Smooth muscle cell (in vitro differentiated cells): ENCODE measurements around the gene CCNT1. TPM values are rescaled to one million over a fixed set of nuclear protein-coding genes. Genes with fewer than 3 reads are reported as not detected.

Experiments used
- DNase-seq: peaks from one replicate; lab custom pipeline; 2025; ENCODE audit not compliant: unreplicated experiment; lab: John Stamatoyannopoulos, UW
- H2AFZ ChIP-seq: fragments of 200-600 bp; sonication (generic); 2 replicates; pipeline ENCODE4 v1.6.0; 2016; ENCODE audit warnings: antibody characterized with exemption, low read depth, mild to moderate bottlenecking
- H3F3A ChIP-seq: fragments of 200-600 bp; sonication (generic); 2 replicates; pipeline ENCODE4 v1.6.0; 2017; ENCODE audit warnings: antibody characterized with exemption, low read depth
- H3K27ac ChIP-seq: fragments of 200-600 bp; sonication (generic); 2 replicates; pipeline ENCODE4 v1.5.1; 2016; ENCODE audit warnings: low read depth, mild to moderate bottlenecking
- H3K27me3 ChIP-seq: fragments of 200-600 bp; sonication (generic); 2 replicates; pipeline ENCODE4 v1.6.1; 2016; ENCODE audit warnings: low read depth, mild to moderate bottlenecking
- H3K36me3 ChIP-seq: fragments of 200-600 bp; sonication (generic); 2 replicates; pipeline ENCODE4 v1.5.1; 2016; ENCODE audit warnings: low read depth
- H3K4me1 ChIP-seq: fragments of 200-600 bp; sonication (generic); 2 replicates; pipeline ENCODE4 v1.5.1; 2016; ENCODE audit warnings: low read depth
- H3K4me2 ChIP-seq: fragments of 200-600 bp; sonication (generic); 2 replicates; pipeline ENCODE4 v1.6.0; 2016; ENCODE audit warnings: mild to moderate bottlenecking
- H3K4me3 ChIP-seq: fragments of 200-600 bp; sonication (generic); 2 replicates; pipeline ENCODE4 v1.5.1; 2016; ENCODE audit warnings: mild to moderate bottlenecking
- H3K79me2 ChIP-seq: fragments of 200-600 bp; sonication (generic); 2 replicates; pipeline ENCODE4 v1.6.0; 2016; ENCODE audit warnings: low read depth, mild to moderate bottlenecking
- H3K9ac ChIP-seq: fragments of 200-600 bp; sonication (generic); 2 replicates; pipeline ENCODE4 v1.6.0; 2016; ENCODE audit warnings: low read depth
- H3K9me3 ChIP-seq: fragments of 200-600 bp; sonication (generic); replicated peaks from 2 replicates; pipeline ENCODE4 v1.5.1; 2016; ENCODE audit warnings: low read depth
- H4K20me1 ChIP-seq: fragments of 200-600 bp; sonication (generic); 2 replicates; pipeline ENCODE4 v1.6.0; 2016; ENCODE audit warnings: low read depth
- CTCF ChIP-seq: fragments of 200-600 bp; sonication (generic); IDR thresholded peaks from 2 replicates; pipeline ENCODE4 v1.5.1; 2017; ENCODE audit warnings: borderline replicate concordance, mild to moderate bottlenecking, antibody characterized with exemption; ENCODE audit not compliant: insufficient read depth, poor library complexity, severe bottlenecking
- WGBS: methylation state at CpG from one replicate; pipeline ENCODE4 v1.1.7; 2016; ENCODE audit warnings: low lambda C conversion rate; 5-methylcytosine and 5-hydroxymethylcytosine counted together
- polyA plus RNA-seq: library from polyadenylated mRNA; unstranded; fragments of >200 nt; fragmentation: Nextera tagmentation; extraction: Ambion mirVana; gene quantifications from 2 replicates; pipeline ENCODE4 v1.2.1, GENCODE V29; 2016
- total RNA-seq: library from RNA; depleted of rRNA; stranded (reverse); fragments of >200 nt; gene quantifications from 2 replicates; pipeline ENCODE4 v1.2.3, GENCODE V29; 2014

CCNT1 gene
- 38.4 and 39.7 TPM in 2 replicates for total RNA-seq
- polyA plus RNA-seq = 7.5 and 8.6 TPM in 2 replicates

DNA sequence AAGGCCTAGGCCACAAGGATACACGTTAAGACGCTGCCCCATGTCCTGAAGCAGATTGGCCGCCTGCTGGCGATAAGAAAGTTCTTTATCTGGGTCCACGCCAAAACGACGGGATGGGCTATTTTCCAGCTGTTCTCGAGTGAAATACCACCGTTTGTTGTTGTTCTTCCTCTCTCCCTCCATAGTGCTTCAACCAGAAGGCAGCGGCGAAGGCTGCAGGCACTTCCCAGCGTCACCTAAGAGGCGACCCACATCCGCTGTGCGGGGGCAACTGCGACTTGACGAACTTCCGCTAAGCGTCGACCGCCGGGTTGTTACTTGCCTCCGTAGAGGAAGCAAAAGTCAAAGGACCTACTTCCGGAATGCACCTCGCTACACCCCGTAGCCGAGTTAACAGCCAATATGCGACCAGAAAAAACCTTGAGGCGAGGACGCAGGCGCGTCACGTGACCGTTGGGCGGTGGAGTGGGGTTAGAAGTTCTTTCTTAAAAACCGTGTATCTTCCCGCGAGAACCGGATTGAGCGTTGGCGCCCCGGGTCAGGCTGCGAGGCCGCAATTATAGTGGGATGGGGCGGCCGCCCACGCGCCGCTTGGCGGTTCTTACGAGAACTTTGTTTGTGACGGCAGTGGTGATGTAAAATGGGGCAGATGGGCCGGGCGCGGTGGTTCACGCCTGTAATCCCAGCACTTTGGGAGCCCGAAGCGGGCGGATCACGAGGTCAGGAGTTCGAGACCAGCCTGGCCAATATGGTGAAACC is at the start of gene CCNT1:
Gene CCNT1 (minus strand): TSS at position 215 of the 759 bp plus-strand sequence. CDS start 32 bp downstream, at position 183.
- under 1% methylated on average over 61 of the region's 61 CpGs for WGBS

DNA sequence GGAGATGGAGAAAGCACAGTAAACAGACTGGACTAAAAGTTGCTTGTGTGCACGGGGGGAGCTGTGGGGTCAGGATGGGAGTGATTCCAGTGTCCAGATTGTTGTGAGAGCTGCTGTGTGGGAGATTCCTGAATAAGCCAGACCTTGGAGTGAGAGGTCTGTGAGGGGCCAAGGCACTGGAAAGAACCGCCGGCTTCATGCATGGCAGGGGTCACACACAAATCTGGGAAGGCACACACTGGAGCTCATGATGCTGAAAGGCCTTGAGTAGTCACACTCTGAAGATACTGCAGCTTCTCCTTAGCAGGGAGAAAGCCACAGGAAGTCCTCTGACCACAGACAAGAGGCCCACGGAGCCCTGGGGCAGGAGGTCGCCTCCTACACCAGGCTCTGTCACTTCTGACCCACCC is 49.3 kb upstream of the CCNT1 start:
- Histone ChIP-seq H3K9ac (no peak overlapping the region), H3K4me2 (peak overlapping the region; percentile 51), H3K79me2 (no peaks in the 10 kb centered on the region), H2AFZ (no peak overlapping the region), H3K4me3 (no peak overlapping the region), H3K36me3 (no peaks in the 10 kb centered on the region), H3K9me3 (no peaks in the 10 kb centered on the region), H3F3A (no peaks in the 10 kb centered on the region), H3K27ac (peak overlapping the region; percentile 16), H3K27me3 (no peaks in the 10 kb centered on the region), H4K20me1 (no peaks in the 10 kb centered on the region), H3K4me1 (peaks cover 12% of the 10 kb centered on the region)
- 47% methylated on average over 5 of the region's 5 CpGs for WGBS
- no peak for DNase-seq
- TF ChIP-seq CTCF = no peak

More for the DNA sequence above, at the start of gene CCNT1:
- no peaks in the 10 kb centered on the region for H3F3A ChIP-seq
- H3K4me1 ChIP-seq = peaks cover 22% of the 10 kb centered on the region
- peak; percentile 96 for DNase-seq
- H3K27ac ChIP-seq = peak within 1 kb of the TSS; percentile 97
- H3K4me3 ChIP-seq = peak within 1 kb of the TSS; percentile 84
- peak within 1 kb of the TSS; percentile 97 for H3K9ac ChIP-seq
- H3K4me2 ChIP-seq = peak within 1 kb of the TSS; percentile 85
- H3K9me3 ChIP-seq = no peaks in the 10 kb centered on the region
- peaks cover 33% of the 10 kb centered on the region for H4K20me1 ChIP-seq
- no peaks in the 10 kb centered on the region for H3K36me3 ChIP-seq
- H2AFZ ChIP-seq = peak within 1 kb of the TSS; percentile 95
- no peaks in the 10 kb centered on the region for H3K27me3 ChIP-seq
- TF ChIP-seq CTCF = no peak
- peaks cover 44% of the 10 kb centered on the region for H3K79me2 ChIP-seq

DNA sequence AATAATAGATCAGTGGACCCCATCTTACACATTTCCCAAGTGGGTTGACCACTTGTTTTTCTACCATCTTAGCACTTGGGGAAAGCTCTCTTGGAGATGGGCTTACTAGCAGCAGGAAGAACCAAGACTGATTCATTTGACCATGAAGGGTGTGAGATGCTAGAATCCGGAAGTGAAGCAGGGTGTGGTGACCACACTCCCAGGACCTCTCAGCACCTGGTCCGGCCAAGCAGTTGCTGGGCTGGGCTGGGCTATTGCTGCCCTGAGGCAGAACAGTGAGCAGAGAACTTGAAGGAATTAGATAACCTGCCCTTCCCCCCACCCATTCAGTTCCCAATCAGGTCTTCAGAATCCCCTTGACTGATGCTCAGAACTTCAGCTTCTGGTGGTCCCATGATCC is 48.0 kb upstream of the CCNT1 start:
- Histone ChIP-seq H3K36me3 (no peaks in the 10 kb centered on the region), H3K4me3 (no peak overlapping the region), H4K20me1 (no peaks in the 10 kb centered on the region)

More for the DNA sequence above, 48.0 kb upstream of the CCNT1 start:
- no peak overlapping the region for H3K9ac ChIP-seq
- no peaks in the 10 kb centered on the region for H3K27me3 ChIP-seq
- no peaks in the 10 kb centered on the region for H3F3A ChIP-seq
- H3K27ac ChIP-seq = no peak overlapping the region
- H3K9me3 ChIP-seq = no peaks in the 10 kb centered on the region
- H3K4me2 ChIP-seq = no peak overlapping the region
- H3K4me1 ChIP-seq = peaks cover 12% of the 10 kb centered on the region
- no peak overlapping the region for H2AFZ ChIP-seq
- H3K79me2 ChIP-seq = no peaks in the 10 kb centered on the region
- DNase-seq = no peak
- WGBS = 72% methylated on average over 2 of the region's 2 CpGs
- no peak for TF ChIP-seq CTCF
